Type B pancreatic cell (in vitro differentiated cells): ENCODE measurements around the gene PIGO. TPM values are rescaled to one million over a fixed set of nuclear protein-coding genes. Genes with fewer than 3 reads are reported as not detected.

Source experiments
- DNase-seq: peaks from one replicate; pipeline ENCODE4 v3.0.0; 2021; ENCODE audit warnings: mixed read lengths; ENCODE audit not compliant: unreplicated experiment; ENCODE audit errors: extremely low spot score
- H3K27ac Mint-ChIP-seq: 2 replicates; pipeline ENCODE4 v1.8.0; 2021; ENCODE audit warnings: mild to moderate bottlenecking, mixed read lengths
- H3K27me3 Mint-ChIP-seq: 2 replicates; pipeline ENCODE4 v1.8.0; 2021; ENCODE audit warnings: mixed read lengths
- H3K36me3 Mint-ChIP-seq: 2 replicates; pipeline ENCODE4 v1.8.0; 2021; ENCODE audit warnings: mixed read lengths
- H3K4me1 Mint-ChIP-seq: one replicate; pipeline ENCODE4 v1.8.0; 2021; ENCODE audit warnings: mixed read lengths; ENCODE audit not compliant: unreplicated experiment
- H3K4me3 Mint-ChIP-seq: 2 replicates; pipeline ENCODE4 v1.8.0; 2021; ENCODE audit warnings: mild to moderate bottlenecking, mixed read lengths
- H3K9me3 Mint-ChIP-seq: 2 replicates; pipeline ENCODE4 v1.8.0; 2021; ENCODE audit warnings: mixed read lengths
- total RNA-seq: library from RNA; stranded (reverse); gene quantifications from 2 replicates; pipeline ENCODE4 v1.2.1, GENCODE V29; 2021; ENCODE audit warnings: low replicate concordance
- TF ChIP-seq, protein P1 (sequence below): fragments of 200-600 bp; sonication (generic); conservative IDR thresholded peaks from 2 replicates; pipeline ENCODE4 v1.5.0; 2021; ENCODE audit warnings: antibody characterized with exemption, mild to moderate bottlenecking

The PIGO gene
- total RNA-seq, 1 donor from 2014 or later, result 24.6 TPM

GRCh38 chr9:35042081-35042604 lies 54.2 kb downstream of the PIGO start:
- H3K27ac Mint-ChIP-seq, result peak overlapping the region; percentile 23

More at GRCh38 chr9:35042081-35042604, 54.2 kb downstream of the PIGO start:
- no peak for DNase-seq
- H3K9me3 Mint-ChIP-seq, result no peaks in the 10 kb centered on the region
- peaks cover 7% of the 10 kb centered on the region for H3K4me1 Mint-ChIP-seq
- peaks cover 19% of the 10 kb centered on the region for H3K36me3 Mint-ChIP-seq
- TF ChIP-seq, protein P1, sequence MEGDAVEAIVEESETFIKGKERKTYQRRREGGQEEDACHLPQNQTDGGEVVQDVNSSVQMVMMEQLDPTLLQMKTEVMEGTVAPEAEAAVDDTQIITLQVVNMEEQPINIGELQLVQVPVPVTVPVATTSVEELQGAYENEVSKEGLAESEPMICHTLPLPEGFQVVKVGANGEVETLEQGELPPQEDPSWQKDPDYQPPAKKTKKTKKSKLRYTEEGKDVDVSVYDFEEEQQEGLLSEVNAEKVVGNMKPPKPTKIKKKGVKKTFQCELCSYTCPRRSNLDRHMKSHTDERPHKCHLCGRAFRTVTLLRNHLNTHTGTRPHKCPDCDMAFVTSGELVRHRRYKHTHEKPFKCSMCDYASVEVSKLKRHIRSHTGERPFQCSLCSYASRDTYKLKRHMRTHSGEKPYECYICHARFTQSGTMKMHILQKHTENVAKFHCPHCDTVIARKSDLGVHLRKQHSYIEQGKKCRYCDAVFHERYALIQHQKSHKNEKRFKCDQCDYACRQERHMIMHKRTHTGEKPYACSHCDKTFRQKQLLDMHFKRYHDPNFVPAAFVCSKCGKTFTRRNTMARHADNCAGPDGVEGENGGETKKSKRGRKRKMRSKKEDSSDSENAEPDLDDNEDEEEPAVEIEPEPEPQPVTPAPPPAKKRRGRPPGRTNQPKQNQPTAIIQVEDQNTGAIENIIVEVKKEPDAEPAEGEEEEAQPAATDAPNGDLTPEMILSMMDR, result no peak
- no peak overlapping the region for H3K4me3 Mint-ChIP-seq
- H3K27me3 Mint-ChIP-seq, result no peaks in the 10 kb centered on the region

Other genes with a start within 250 kb of the PIGO start
- 0.19 and 0.88 TPM in 2 replicates for gene PHF24, start 138.3 kb downstream of the PIGO start, total RNA-seq
- 4.8 and 12.2 TPM in 2 replicates for gene DNAJB5, start 106.8 kb downstream of the PIGO start, total RNA-seq
- gene VCP, start 24.0 kb downstream of the PIGO start, total RNA-seq, result 258 and 285 TPM in 2 replicates
- gene FANCG, start 16.6 kb downstream of the PIGO start, total RNA-seq, result 33.9 and 72.6 TPM in 2 replicates
- 115 and 149 TPM in 2 replicates for gene STOML2, start 6.5 kb upstream of the PIGO start, total RNA-seq
- 15.6 and 23.3 TPM in 2 replicates for gene ATOSB, start 19.3 kb upstream of the PIGO start, total RNA-seq
- 48.9 and 62.1 TPM in 2 replicates for gene UNC13B, start 65.4 kb upstream of the PIGO start, total RNA-seq